ENCODE results near the gene SURF1.
A peak's percentile ranks its signal among the peaks of the same experiment; 100 is the strongest.

SURF1 gene

DNA sequence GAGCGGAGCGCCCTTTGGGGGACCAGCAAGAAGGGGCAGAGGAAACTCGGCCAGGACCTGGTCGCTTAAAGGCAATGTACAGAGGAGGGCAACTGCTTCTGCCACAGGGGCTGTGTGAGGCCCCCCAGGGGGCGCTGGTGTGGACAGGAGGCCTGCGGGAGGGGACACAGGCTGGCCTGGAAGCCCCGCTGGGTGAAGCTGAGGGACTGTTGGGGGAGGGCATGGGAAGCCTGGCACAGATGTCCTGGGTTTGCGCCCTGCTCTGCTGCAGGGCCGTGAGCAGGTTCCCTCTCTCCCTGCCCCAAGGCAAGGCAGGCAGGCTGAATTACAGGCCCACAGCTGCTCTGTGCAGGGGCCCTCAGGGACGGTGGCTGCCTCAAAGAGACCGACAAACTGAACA is 13.7 kb downstream of the SURF1 start:
- TF ChIP-seq CTCF (IDR thresholded peaks at IDR 0.05; ENCODE audit: borderline replicate concordance, insufficient read depth, low read depth, low read length), result no peak; the same call in 1 of the 2 replicates
- H3K4me3 ChIP-seq (ENCODE audit: low read depth, low read length), result no peak overlapping the region

DNA sequence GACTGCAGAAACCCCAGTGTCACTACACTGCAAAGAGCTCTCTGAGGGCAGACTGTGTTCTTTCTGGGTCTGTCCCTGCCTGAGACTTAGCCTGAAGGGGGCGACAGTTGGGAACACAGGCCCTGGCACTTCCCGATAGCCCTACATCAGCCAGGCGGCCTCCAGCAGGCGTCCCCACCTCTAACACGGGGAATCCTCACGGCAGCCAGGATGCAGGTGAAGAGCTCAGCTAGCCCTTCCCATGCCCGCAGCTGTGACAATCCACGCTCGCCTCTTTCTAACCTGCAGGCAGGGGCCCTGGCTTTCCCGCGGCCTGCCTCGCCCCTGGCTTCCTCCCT is 14.2 kb downstream of the SURF1 start:
- H3K4me3 ChIP-seq (ENCODE audit: low read depth, low read length), result no peak overlapping the region
- TF ChIP-seq CTCF (IDR thresholded peaks at IDR 0.05; ENCODE audit: borderline replicate concordance, insufficient read depth, low read depth, low read length), result no peak

DNA sequence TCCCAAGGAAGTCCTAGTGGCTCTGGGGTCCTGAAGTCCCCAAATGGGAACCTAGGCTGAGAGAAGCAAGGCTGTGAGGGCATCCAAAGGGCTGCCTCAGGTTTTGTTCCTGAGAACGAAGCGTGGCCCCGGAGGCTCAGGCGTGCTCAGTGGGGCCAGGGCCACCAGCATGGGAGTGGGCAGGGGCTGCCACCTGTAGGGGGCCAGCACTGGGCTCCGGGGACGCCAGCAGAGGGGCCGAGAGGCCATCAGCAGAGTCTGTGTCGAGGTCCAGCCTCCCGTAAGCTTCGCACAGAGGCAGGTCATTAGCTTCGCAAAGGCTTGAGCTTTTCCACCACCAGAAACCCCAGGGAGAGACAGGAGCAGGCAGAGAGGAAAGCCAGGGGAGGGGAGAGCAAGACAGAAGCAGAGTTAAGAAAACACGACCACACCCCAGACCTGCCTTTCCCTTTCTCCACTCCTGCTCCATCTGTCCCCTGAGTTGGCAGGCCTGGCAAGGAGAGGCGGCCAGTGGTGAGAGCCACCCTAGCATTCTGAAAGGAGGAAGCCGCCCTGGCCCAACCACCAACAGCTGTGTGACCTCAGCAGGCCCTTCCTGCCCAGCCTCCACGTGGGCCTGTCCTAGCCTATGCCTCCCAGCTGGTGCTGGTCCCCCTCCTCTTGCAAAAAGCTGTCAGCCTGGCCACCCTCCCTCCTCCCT is 14.8 kb downstream of the SURF1 start:
- TF ChIP-seq CTCF (IDR thresholded peaks at IDR 0.05; ENCODE audit: borderline replicate concordance, insufficient read depth, low read depth, low read length), result no peak
- H3K4me3 ChIP-seq (ENCODE audit: low read depth, low read length), result no peak overlapping the region

- TF ChIP-seq CTCF (IDR thresholded peaks at IDR 0.05; ENCODE audit: borderline replicate concordance, insufficient read depth, low read depth, low read length), result no peak
- H3K4me3 ChIP-seq (ENCODE audit: low read depth, low read length), result no peak overlapping the region
Observed at GRCh38 chr9:133340916-133341315, 15.4 kb downstream of the SURF1 start.

DNA sequence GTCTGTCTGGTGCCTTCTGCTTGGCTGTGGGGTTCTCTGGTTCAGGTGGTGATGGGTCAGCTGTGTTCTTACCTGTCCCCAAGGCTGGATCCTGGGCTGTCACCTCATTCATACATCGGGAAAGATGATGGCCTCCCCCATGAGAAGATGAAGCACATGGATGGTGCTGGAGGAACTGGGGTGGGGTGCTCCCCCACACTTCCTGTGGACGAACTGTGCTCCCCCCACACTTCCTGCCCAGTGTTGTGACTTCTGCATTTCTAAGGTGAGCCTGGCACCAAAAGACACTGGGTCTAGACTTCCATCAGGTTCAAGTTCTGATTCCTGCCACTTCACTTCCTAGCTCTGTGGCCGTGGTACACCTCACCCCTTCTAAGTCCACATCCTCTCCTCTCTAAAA is 16.0 kb downstream of the SURF1 start:
- H3K4me3 ChIP-seq (ENCODE audit: low read depth, low read length), result no peak overlapping the region
- TF ChIP-seq CTCF (IDR thresholded peaks at IDR 0.05; ENCODE audit: borderline replicate concordance, insufficient read depth, low read depth, low read length), result no peak

DNA sequence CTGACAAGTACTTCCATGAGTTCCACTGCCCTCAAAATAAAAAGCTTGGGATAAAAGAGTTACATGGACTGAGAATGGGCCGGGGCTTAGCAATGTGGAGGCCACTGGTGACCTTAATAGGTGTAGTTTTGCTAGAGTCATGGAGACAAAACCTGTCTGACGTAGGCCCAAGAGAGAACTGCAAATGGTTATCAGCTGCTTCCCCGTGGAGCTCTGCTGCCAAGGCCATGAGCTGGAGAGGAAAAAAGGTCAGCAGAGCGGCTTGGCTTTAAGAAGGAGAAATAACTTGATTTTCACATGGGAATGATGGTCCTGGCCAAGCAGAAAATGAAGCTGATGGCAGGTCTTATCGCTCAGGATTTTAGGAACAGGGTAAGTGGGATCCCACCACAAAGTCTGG is 16.6 kb downstream of the SURF1 start:
- no peak overlapping the region for H3K4me3 ChIP-seq (ENCODE audit: low read depth, low read length)
- no peak for TF ChIP-seq CTCF (IDR thresholded peaks at IDR 0.05; ENCODE audit: borderline replicate concordance, insufficient read depth, low read depth, low read length)

- H3K4me3 ChIP-seq (ENCODE audit: low read depth, low read length), result peak within 1 kb of the TSS; percentile 55
- no peak for TF ChIP-seq CTCF (IDR thresholded peaks at IDR 0.05; ENCODE audit: borderline replicate concordance, insufficient read depth, low read depth, low read length)
Observed at GRCh38 chr9:133335924-133336811, 20.1 kb downstream of the SURF1 start, which contains the start of gene SURF6. SURF6 (minus strand) TSS chr9:133336188; CDS start chr9:133336132, 56 bp downstream.

DNA sequence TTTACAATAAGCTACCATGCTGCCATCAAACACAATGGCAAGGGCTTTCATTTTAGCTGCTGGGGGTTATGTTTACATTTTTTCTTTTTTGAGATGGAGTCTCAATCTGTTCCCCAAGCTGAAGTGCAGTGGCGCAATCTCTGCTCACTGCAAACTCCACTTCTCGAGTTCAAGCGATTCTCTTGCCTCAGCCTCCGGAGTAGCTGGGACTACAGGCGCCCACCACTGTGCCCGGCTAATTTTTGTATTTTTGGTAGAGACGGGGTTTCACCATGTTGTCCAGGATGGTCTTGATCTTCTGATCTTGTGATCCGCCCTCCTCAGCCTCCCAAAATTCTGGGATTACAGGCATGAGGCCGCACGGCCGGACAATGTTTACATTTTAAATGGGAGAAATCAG is 21.4 kb downstream of the SURF1 start:
- peak overlapping the region; percentile 55 for H3K4me3 ChIP-seq (ENCODE audit: low read depth, low read length)

Data from GM12875 (cell line).